COR-L47 (cell line): ENCODE data around the gene CPZ.

Experiments used
- DNase-seq: peaks from one replicate; lab custom pipeline; 2025; lab: John Stamatoyannopoulos, UW

Gene CPZ

GRCh38 chr4:8581094-8581861 is 11.3 kb upstream of the CPZ start:
- no peak for DNase-seq

- no peak for DNase-seq
These were observed 10.5 kb upstream of the CPZ start for GRCh38 chr4:8582016-8582415.

- DNase-seq = no peak
These were observed 10.1 kb upstream of the CPZ start for GRCh38 chr4:8582436-8582835.

GRCh38 chr4:8582941-8583654 is 9.5 kb upstream of the CPZ start:
- DNase-seq = no peak

GRCh38 chr4:8583655-8584025 is 8.9 kb upstream of the CPZ start:
- DNase-seq = no peak

- DNase-seq = peak; percentile 11
These were observed 7.4 kb upstream of the CPZ start for GRCh38 chr4:8585186-8585585.

- DNase-seq = no peak
These were observed 6.8 kb upstream of the CPZ start for GRCh38 chr4:8585721-8586212.

GRCh38 chr4:8586246-8586645 is 6.3 kb upstream of the CPZ start:
- no peak for DNase-seq

- DNase-seq = no peak
These were observed 5.7 kb upstream of the CPZ start for GRCh38 chr4:8586671-8587468.

GRCh38 chr4:8587469-8588195 is 4.9 kb upstream of the CPZ start:
- DNase-seq = no peak

- DNase-seq = no peak
These were observed 4.4 kb upstream of the CPZ start for GRCh38 chr4:8588196-8588470.

- DNase-seq = no peak
These were observed 3.2 kb upstream of the CPZ start for GRCh38 chr4:8589336-8589735.

- DNase-seq = no peak
These were observed 2.6 kb upstream of the CPZ start for GRCh38 chr4:8589823-8590545.

- DNase-seq = no peak
These were observed 2.1 kb upstream of the CPZ start for GRCh38 chr4:8590546-8590880.

- DNase-seq = no peak
These were observed 1.5 kb upstream of the CPZ start for GRCh38 chr4:8591114-8591513.

- no peak for DNase-seq
These were observed 769 bp upstream of the CPZ start for GRCh38 chr4:8591626-8592365.

GRCh38 chr4:8593264-8594096 is 915 bp downstream of the CPZ start:
- no peak for DNase-seq

- peak; percentile 22 for DNase-seq
These were observed 1.8 kb downstream of the CPZ start for GRCh38 chr4:8594097-8595038.
